ENCODE measurements around the gene BET1L. TPM values are rescaled to one million over a fixed set of nuclear protein-coding genes. Genes with fewer than 3 reads are reported as not detected.

Gene BET1L
- total RNA-seq, 1 experiment from 2014 or later = 22.2 TPM

GRCh38 chr11:210122-210802 lies 3.1 kb upstream of the BET1L start:
- POLR2A ChIA-PET (ENCODE audit: low non-redundant PET) = no interaction called here
- intact Hi-C loops (cut with micrococcal nuclease; ENCODE audit: unreplicated experiment) = no loop called here
- CTCF ChIA-PET = no interaction called here
- DNase-seq (ENCODE audit: low spot score) = peak; percentile 18
- Histone ChIP-seq H3K4me1 (ENCODE audit: insufficient read depth, low read length, poor library complexity, severe bottlenecking) (peaks cover 13% of the 10 kb centered on the region), H3K36me3 (ENCODE audit: insufficient read depth, low read length, poor library complexity, severe bottlenecking) (peaks cover 55% of the 10 kb centered on the region), H3K4me3 (ENCODE audit: low read depth, low read length, poor library complexity, severe bottlenecking) (peak overlapping the region; percentile 69), H3K9me3 (ENCODE audit: low read depth, low read length, poor library complexity, severe bottlenecking) (no peaks in the 10 kb centered on the region), H3K27ac (ENCODE audit: low read depth, low read length, poor library complexity, severe bottlenecking) (no peak overlapping the region), H3K27me3 (replicated peaks; ENCODE audit: insufficient read depth, low read depth, low read length, poor library complexity) (no peaks in the 10 kb centered on the region)
- BruUV-seq (replicated peaks) = no TSS peak
- no peak for TF ChIP-seq EZH2 (IDR thresholded peaks at IDR 0.05; ENCODE audit: borderline replicate concordance, low read depth, low read length, poor library complexity, severe bottlenecking)
- no peak for TF ChIP-seq CTCF (conservative IDR thresholded peaks at IDR 0.05; ENCODE audit: low read depth, low read length)

GRCh38 chr11:209275-210121 lies 2.3 kb upstream of the BET1L start:
- intact Hi-C loops (cut with micrococcal nuclease; ENCODE audit: unreplicated experiment) = loop anchor here (5.0 to 10.0 kb wide), 2 partner anchors 148 to 235 kb away; partner anchors contain the start of gene ANO9
- CTCF ChIA-PET = no interaction called here
- H3K27ac ChIP-seq (ENCODE audit: low read depth, low read length, poor library complexity, severe bottlenecking) = peak overlapping the region; percentile 98
- BruUV-seq (replicated peaks) = TSS peak; percentile 17
- no peaks in the 10 kb centered on the region for H3K27me3 ChIP-seq (replicated peaks; ENCODE audit: insufficient read depth, low read depth, low read length, poor library complexity)
- no peaks in the 10 kb centered on the region for H3K9me3 ChIP-seq (ENCODE audit: low read depth, low read length, poor library complexity, severe bottlenecking)
- peak overlapping the region; percentile 69 for H3K4me3 ChIP-seq (ENCODE audit: low read depth, low read length, poor library complexity, severe bottlenecking)
- H3K4me1 ChIP-seq (ENCODE audit: insufficient read depth, low read length, poor library complexity, severe bottlenecking) = peaks cover 13% of the 10 kb centered on the region
- H3K36me3 ChIP-seq (ENCODE audit: insufficient read depth, low read length, poor library complexity, severe bottlenecking) = peaks cover 49% of the 10 kb centered on the region
- POLR2A ChIA-PET (ENCODE audit: low non-redundant PET) = no interaction called here
- no peak for TF ChIP-seq CTCF (conservative IDR thresholded peaks at IDR 0.05; ENCODE audit: low read depth, low read length)
- no peak for TF ChIP-seq EZH2 (IDR thresholded peaks at IDR 0.05; ENCODE audit: borderline replicate concordance, low read depth, low read length, poor library complexity, severe bottlenecking)
- no peak for DNase-seq (ENCODE audit: low spot score)

- intact Hi-C loops (cut with micrococcal nuclease; ENCODE audit: unreplicated experiment) = loop anchor here (5.0 to 10.0 kb wide), 2 partner anchors 148 to 236 kb away; partner anchors contain the start of gene ANO9
- Histone ChIP-seq H3K4me3 (ENCODE audit: low read depth, low read length, poor library complexity, severe bottlenecking) (peak overlapping the region; percentile 69), H3K36me3 (ENCODE audit: insufficient read depth, low read length, poor library complexity, severe bottlenecking) (peaks cover 46% of the 10 kb centered on the region), H3K4me1 (ENCODE audit: insufficient read depth, low read length, poor library complexity, severe bottlenecking) (peaks cover 13% of the 10 kb centered on the region), H3K27me3 (replicated peaks; ENCODE audit: insufficient read depth, low read depth, low read length, poor library complexity) (no peaks in the 10 kb centered on the region), H3K9me3 (ENCODE audit: low read depth, low read length, poor library complexity, severe bottlenecking) (no peaks in the 10 kb centered on the region), H3K27ac (ENCODE audit: low read depth, low read length, poor library complexity, severe bottlenecking) (peak overlapping the region; percentile 98)
- no peak for TF ChIP-seq CTCF (conservative IDR thresholded peaks at IDR 0.05; ENCODE audit: low read depth, low read length)
- no peak for TF ChIP-seq EZH2 (IDR thresholded peaks at IDR 0.05; ENCODE audit: borderline replicate concordance, low read depth, low read length, poor library complexity, severe bottlenecking)
- no peak for DNase-seq (ENCODE audit: low spot score)
- POLR2A ChIA-PET (ENCODE audit: low non-redundant PET) = no interaction called here
- CTCF ChIA-PET = no interaction called here
- BruUV-seq (replicated peaks) = no TSS peak
These were observed 1.7 kb upstream of the BET1L start for GRCh38 chr11:208917-209260.
